Vagina (tissue), 2 donors: ENCODE data around the gene GATAD2B. TPM values are rescaled to one million over a fixed set of nuclear protein-coding genes. Genes with fewer than 3 reads are reported as not detected.

Experiments used
- DNase-seq, 2 donors: peaks; one replicate each; pipeline ENCODE4 v3.0.0-alpha.2; 2017; ENCODE audit errors: extremely low spot score in 2 of 2
- H3K27ac ChIP-seq: fragments of 200-600 bp; sonication (generic); one replicate; pipeline ENCODE4 v1.5.1; 2019
- H3K27me3 ChIP-seq: fragments of 200-600 bp; sonication (generic); one replicate; pipeline ENCODE4 v1.5.1; 2019
- H3K36me3 ChIP-seq, 2 donors: fragments of 200-600 bp; sonication (generic); one replicate each; pipeline ENCODE4 v1.5.1; 2017 to 2019
- H3K4me1 ChIP-seq: fragments of 200-600 bp; sonication (generic); one replicate; pipeline ENCODE4 v1.5.1; 2019
- H3K4me3 ChIP-seq, 2 donors: fragments of 200-600 bp; sonication (generic); 1 replicate in 1 of 2; 2 replicates in 1 of 2; pipeline ENCODE4 v1.5.1; 2016 to 2019
- H3K9me3 ChIP-seq: fragments of 200-600 bp; sonication (generic); one replicate; pipeline ENCODE4 v1.5.1; 2019
- CTCF ChIP-seq, 3 experiments: fragments of 450-650 bp in 2 of 3; fragments of 200-600 bp in 1 of 3; sonication (generic) in 1 of 3; IDR thresholded peaks; one replicate each; pipeline ENCODE4 v1.5.1; 2017 to 2019; ENCODE audit warnings: antibody characterized with exemption in 3 of 3, mild to moderate bottlenecking in 2 of 3, moderate library complexity in 2 of 3
- POLR2A ChIP-seq, 2 donors: fragments of 450-650 bp; IDR thresholded peaks; one replicate each; pipeline ENCODE4 v1.6.1; 2017; ENCODE audit warnings: antibody characterized with exemption in 2 of 2, mild to moderate bottlenecking in 2 of 2, moderate library complexity in 2 of 2
- POLR2AphosphoS5 ChIP-seq, 2 donors: sonication (generic); formaldehyde crosslinking; IDR thresholded peaks; one replicate each; pipeline ENCODE4 v1.9.0; 2017; ENCODE audit warnings: antibody characterized with exemption in 2 of 2, mild to moderate bottlenecking in 2 of 2, low read depth in 1 of 2; ENCODE audit not compliant: insufficient read depth in 1 of 2
- intact Hi-C: fragments of 100-400 bp; cut with DNase I; formaldehyde crosslinking; loops from one replicate; pipeline ENCODE4 v1.15.1; 2023
- total RNA-seq: library from RNA; depleted of rRNA; stranded (reverse); fragments of >200 nt; gene quantifications from one replicate; pipeline ENCODE4 v1.2.3, GENCODE V29; 2016

Gene GATAD2B
- total RNA-seq, 1 donor from 2014 or later = 24.1 TPM

GRCh38 chr1:153940756-153941155, 18.0 kb upstream of the GATAD2B start:
- no peak overlapping the region for H3K27ac ChIP-seq
- H3K27me3 ChIP-seq = no peaks in the 10 kb centered on the region
- H3K4me3 ChIP-seq = no peak overlapping the region
- no peak for TF ChIP-seq POLR2AphosphoS5 (IDR thresholded peaks at IDR 0.05; ENCODE audit: insufficient read depth in 1 of 2, low read depth in 1 of 2)
- no peak for TF ChIP-seq CTCF (IDR thresholded peaks at IDR 0.05)
- no peak for TF ChIP-seq POLR2A (IDR thresholded peaks at IDR 0.05)
- intact Hi-C loops = loop anchor here (10.0 kb wide), 1 partner anchor 146 kb away; no protein-coding TSS in a partner anchor
- H3K4me1 ChIP-seq = peaks cover 20% of the 10 kb centered on the region
- H3K9me3 ChIP-seq = no peaks in the 10 kb centered on the region
- peaks cover 0 to 52% of the 10 kb centered on the region in 2 donors for H3K36me3 ChIP-seq
- DNase-seq = no peak

- peaks cover 0 to 65% of the 10 kb centered on the region in 2 donors for H3K36me3 ChIP-seq
- H3K4me1 ChIP-seq = peaks cover 7% of the 10 kb centered on the region
- H3K4me3 ChIP-seq = no peak overlapping the region
- H3K9me3 ChIP-seq = no peaks in the 10 kb centered on the region
- no peaks in the 10 kb centered on the region for H3K27me3 ChIP-seq
- no peak for TF ChIP-seq CTCF (IDR thresholded peaks at IDR 0.05)
- DNase-seq = no peak
- H3K27ac ChIP-seq = no peak overlapping the region
- intact Hi-C loops = no loop called here
Observed at GRCh38 chr1:153939476-153939875, 16.7 kb upstream of the GATAD2B start.

GRCh38 chr1:153938996-153939395, 16.2 kb upstream of the GATAD2B start:
- no peaks in the 10 kb centered on the region for H3K27me3 ChIP-seq
- no peak overlapping the region for H3K4me3 ChIP-seq
- no peaks in the 10 kb centered on the region for H3K9me3 ChIP-seq
- intact Hi-C loops = no loop called here
- no peak for DNase-seq
- H3K36me3 ChIP-seq = peaks cover 0 to 70% of the 10 kb centered on the region in 2 donors
- no peak overlapping the region for H3K27ac ChIP-seq
- no peak for TF ChIP-seq CTCF (IDR thresholded peaks at IDR 0.05)
- TF ChIP-seq POLR2AphosphoS5 (IDR thresholded peaks at IDR 0.05; ENCODE audit: insufficient read depth in 1 of 2, low read depth in 1 of 2) = no peak
- no peak for TF ChIP-seq POLR2A (IDR thresholded peaks at IDR 0.05)
- peaks cover 2% of the 10 kb centered on the region for H3K4me1 ChIP-seq

- H3K36me3 ChIP-seq = peaks cover 0 to 80% of the 10 kb centered on the region in 2 donors
- TF ChIP-seq POLR2A (IDR thresholded peaks at IDR 0.05) (no peak), POLR2AphosphoS5 (IDR thresholded peaks at IDR 0.05; ENCODE audit: insufficient read depth in 1 of 2, low read depth in 1 of 2) (no peak), CTCF (IDR thresholded peaks at IDR 0.05) (no peak)
- H3K27ac ChIP-seq = no peak overlapping the region
- intact Hi-C loops = no loop called here
- H3K9me3 ChIP-seq = no peaks in the 10 kb centered on the region
- H3K4me1 ChIP-seq = no peaks in the 10 kb centered on the region
- DNase-seq = no peak
- H3K27me3 ChIP-seq = no peaks in the 10 kb centered on the region
- H3K4me3 ChIP-seq = no peak overlapping the region
Observed at GRCh38 chr1:153937331-153937730, 14.6 kb upstream of the GATAD2B start.

- Histone ChIP-seq H3K27me3 (no peaks in the 10 kb centered on the region), H3K36me3 (peaks cover 0 to 74% of the 10 kb centered on the region in 2 donors), H3K4me3 (no peak overlapping the region), H3K9me3 (no peaks in the 10 kb centered on the region), H3K27ac (no peak overlapping the region), H3K4me1 (no peaks in the 10 kb centered on the region)
- TF ChIP-seq POLR2AphosphoS5 (IDR thresholded peaks at IDR 0.05; ENCODE audit: insufficient read depth in 1 of 2, low read depth in 1 of 2) = no peak
- intact Hi-C loops = no loop called here
- DNase-seq = no peak
Observed at GRCh38 chr1:153936011-153936802, 13.4 kb upstream of the GATAD2B start.
